SK-N-SH (cell line): Measurements from ENCODE around the gene SAPCD2. TPM values are rescaled to one million over a fixed set of nuclear protein-coding genes. Genes with fewer than 3 reads are reported as not detected.

Experiments used
- CTCF ChIA-PET: fragments of 300-600, 350-600 bp; formaldehyde crosslinking; extraction: SDS; loops from one replicate; lab custom pipeline; 2021; lab: Yijun Ruan, JAX
- POLR2A ChIA-PET: fragments of 350-600 bp; sonication (Branson Sonifier 250); formaldehyde crosslinking; extraction: SDS; loops from one replicate; lab custom pipeline; 2020; ENCODE audit warnings: antibody characterized with exemption, inconsistent platforms; lab: Yijun Ruan, JAX
- DNase-seq: peaks from one replicate; pipeline ENCODE4 v3.0.0; 2012
- H2AFZ ChIP-seq: fragments of 200-600 bp; sonication (generic); 2 replicates; pipeline ENCODE4 v1.8.1; 2016; ENCODE audit warnings: antibody characterized with exemption, mild to moderate bottlenecking, low read depth
- H3F3A ChIP-seq: fragments of 200-600 bp; sonication (generic); replicated peaks from 2 replicates; pipeline ENCODE3; 2016; ENCODE audit warnings: antibody characterized with exemption, mild to moderate bottlenecking; ENCODE audit not compliant: insufficient read depth
- H3K27ac ChIP-seq, 2 experiments: fragments of 200-500 bp in 1 of 2; fragments of 200-600 bp in 1 of 2; sonication (Bioruptor generic) in 1 of 2; sonication (generic), shearing (Covaris generic) in 1 of 2; 2 replicates each; pipeline versions ENCODE4 v1.5.1 to v1.6.1; 2014 to 2016; ENCODE audit warnings: low read depth in 2 of 2, inconsistent platforms in 1 of 2, low read length in 1 of 2, mild to moderate bottlenecking in 1 of 2, mixed read lengths in 1 of 2
- H3K27me3 ChIP-seq: fragments of 200-600 bp; sonication (generic), shearing (Covaris generic); 2 replicates; pipeline ENCODE4 v1.6.1; 2016; ENCODE audit warnings: mixed run types; ENCODE audit not compliant: insufficient read depth
- H3K36me3 ChIP-seq, 2 experiments: fragments of 200-500 bp in 1 of 2; fragments of 200-600 bp in 1 of 2; sonication (Bioruptor generic) in 1 of 2; sonication (generic) in 1 of 2; replicated peaks in 1 of 2; 2 replicates each; pipeline versions ENCODE3 to v1.5.1; 2014 to 2016; ENCODE audit warnings: low read length in 1 of 2, mild to moderate bottlenecking in 1 of 2; ENCODE audit not compliant: insufficient read depth in 2 of 2, control insufficient read depth in 1 of 2
- H3K4me1 ChIP-seq, 2 experiments: fragments of 200-500 bp in 1 of 2; fragments of 200-600 bp in 1 of 2; sonication (Bioruptor generic) in 1 of 2; sonication (generic), shearing (Covaris generic) in 1 of 2; 2 replicates each; pipeline versions ENCODE4 v1.5.1 to v1.6.1; 2014 to 2016; ENCODE audit warnings: low read depth in 1 of 2, low read length in 1 of 2, mixed run types in 1 of 2; ENCODE audit not compliant: insufficient read depth in 2 of 2, control insufficient read depth in 1 of 2
- H3K4me2 ChIP-seq: fragments of 200-600 bp; sonication (generic), shearing (Covaris generic); 2 replicates; pipeline ENCODE4 v1.6.1; 2017; ENCODE audit warnings: mixed run types
- H3K4me3 ChIP-seq, 2 experiments: fragments of 200-500 bp in 1 of 2; fragments of 200-600 bp in 1 of 2; sonication (Bioruptor generic) in 1 of 2; sonication (generic), shearing (Covaris generic) in 1 of 2; 2 replicates each; pipeline versions ENCODE4 v1.5.1 to v1.8.1; 2014 to 2016; ENCODE audit warnings: low read depth in 2 of 2, inconsistent platforms in 1 of 2, low read length in 1 of 2, mild to moderate bottlenecking in 1 of 2, mixed read lengths in 1 of 2, moderate library complexity in 1 of 2
- H3K79me2 ChIP-seq: fragments of 200-600 bp; sonication (generic); 2 replicates; pipeline ENCODE4 v1.8.1; 2017; ENCODE audit warnings: mild to moderate bottlenecking; ENCODE audit not compliant: insufficient read depth
- H3K9ac ChIP-seq: fragments of 200-600 bp; sonication (generic); 2 replicates; pipeline ENCODE4 v1.6.1; 2017; ENCODE audit warnings: mixed run types
- H3K9me2 ChIP-seq: fragments of 200-600 bp; sonication (generic); 2 replicates; pipeline ENCODE4 v1.6.1; 2017; ENCODE audit warnings: mixed run types
- H3K9me3 ChIP-seq: fragments of 200-600 bp; sonication (generic); 2 replicates; pipeline ENCODE4 v1.6.1; 2017; ENCODE audit warnings: mixed run types, mild to moderate bottlenecking, moderate library complexity
- H4K20me1 ChIP-seq: fragments of 200-600 bp; sonication (generic); 2 replicates; pipeline ENCODE4 v1.6.1; 2017; ENCODE audit warnings: mild to moderate bottlenecking, mixed run types; ENCODE audit not compliant: insufficient read depth
- CTCF ChIP-seq: fragments of 200-600 bp; sonication (generic); IDR thresholded peaks from 2 replicates; pipeline ENCODE4 v1.6.1; 2017; ENCODE audit warnings: antibody characterized with exemption, mild to moderate bottlenecking, moderate library complexity
- ELF1 ChIP-seq: IDR thresholded peaks from 2 replicates; pipeline ENCODE4 v1.4.0; 2012
- FOXJ3 ChIP-seq: sonication (generic); formaldehyde crosslinking; IDR thresholded peaks from 2 replicates; pipeline ENCODE4 v1.5.1; 2020; ENCODE audit warnings: mild to moderate bottlenecking, missing genetic modification reagents
- FOXM1 ChIP-seq: IDR thresholded peaks from 2 replicates; pipeline ENCODE4 v1.4.0; 2012; ENCODE audit warnings: low read depth, mild to moderate bottlenecking
- MEF2A ChIP-seq: IDR thresholded peaks from 2 replicates; pipeline ENCODE4 v1.4.0; 2012; ENCODE audit warnings: low read depth, borderline replicate concordance
- MXI1 ChIP-seq: IDR thresholded peaks from 2 replicates; pipeline ENCODE4 v1.6.1; 2012; ENCODE audit warnings: mild to moderate bottlenecking, low read depth, low read length, improper control_type of control experiment
- RCOR1 ChIP-seq: fragments of 150-350 bp; IDR thresholded peaks from 2 replicates; pipeline ENCODE4 v1.6.1; 2017; ENCODE audit warnings: antibody characterized with exemption, low read length
- RXRA ChIP-seq: IDR thresholded peaks from 2 replicates; pipeline ENCODE4 v1.4.0; 2012; ENCODE audit warnings: low read depth, mild to moderate bottlenecking, borderline replicate concordance
- USF1 ChIP-seq: IDR thresholded peaks from 2 replicates; pipeline ENCODE4 v1.4.0; 2012; ENCODE audit warnings: low read depth, borderline replicate concordance
- USF2 ChIP-seq: fragments of 150-350 bp; IDR thresholded peaks from 2 replicates; pipeline ENCODE4 v1.6.1; 2017; ENCODE audit warnings: antibody characterized with exemption, low read length, low read depth, borderline replicate concordance
- WGBS: methylation state at CpG from one replicate; pipeline ENCODE4 v1.1.6; 2017; ENCODE audit warnings: low lambda C conversion rate; 5-methylcytosine and 5-hydroxymethylcytosine counted together
- polyA plus RNA-seq, 3 experiments: library from polyadenylated mRNA; depleted of rRNA; stranded (reverse); fragments of >200 nt; gene quantifications; 2 replicates each; pipeline ENCODE4 v1.2.3, GENCODE V29; 2012

The SAPCD2 gene
- polyA plus RNA-seq, 1 of the 3 experiments (the other 2 are of a cell fraction) = 6.0 TPM

- ChIA-PET CTCF (interaction anchor here (0.9 to 1.3 kb wide), 6 partner anchors 24 to 264 kb away, joined by 3 to 6 read pairs (median 4); partner anchors contain the start of genes AJM1, NPDC1 and RNF224), POLR2A (interaction anchor here (0.6 kb wide), 1 partner anchor 14 kb away, joined by 3 read pairs; no protein-coding TSS in a partner anchor)
- Histone ChIP-seq H3K36me3 (peaks cover 25 to 80% of the 10 kb centered on the region in 2 experiments), H3K9me3 (no peaks in the 10 kb centered on the region), H3K27ac (no peak overlapping the region), H2AFZ (no peak overlapping the region), H4K20me1 (no peaks in the 10 kb centered on the region), H3K9me2 (no peaks in the 10 kb centered on the region), H3K79me2 (no peaks in the 10 kb centered on the region), H3K4me1 (no peaks in the 10 kb centered on the region), H3K27me3 (no peaks in the 10 kb centered on the region), H3K4me3 (no peak overlapping the region), H3F3A (peaks cover 9% of the 10 kb centered on the region), H3K9ac (no peak overlapping the region), H3K4me2 (no peak overlapping the region)
- TF ChIP-seq USF1 = no peak
- 94% methylated on average over 14 of the region's 31 CpGs for WGBS
- DNase-seq = no peak
Observed at GRCh38 chr9:137105814-137106661, 35.7 kb upstream of the SAPCD2 start.

- CTCF ChIA-PET = interaction anchor here (1.0 to 1.5 kb wide), 3 partner anchors 8 to 259 kb away, joined by 3 read pairs; no protein-coding TSS in a partner anchor
- Histone ChIP-seq H3K79me2 (no peaks in the 10 kb centered on the region), H3K9me2 (no peaks in the 10 kb centered on the region), H3K4me3 (no peak overlapping the region), H3K9me3 (no peaks in the 10 kb centered on the region), H3K4me1 (no peaks in the 10 kb centered on the region), H3K36me3 (peaks cover 38 to 68% of the 10 kb centered on the region in 2 experiments), H3K4me2 (no peak overlapping the region)
- no peak for DNase-seq
- TF ChIP-seq MXI1 = no peak
- TF ChIP-seq MEF2A = no peak
- no peak for TF ChIP-seq RXRA
- no peak for TF ChIP-seq CTCF
- no peak for TF ChIP-seq FOXJ3 (CRISPR knock-in tag)
- no peak for TF ChIP-seq USF2
- TF ChIP-seq FOXM1 = no peak
- TF ChIP-seq RCOR1 = no peak
- no peak for TF ChIP-seq ELF1
- TF ChIP-seq, all 33 proteins: peak for 0
- Histone ChIP-seq H3K27me3 (no peaks in the 10 kb centered on the region), H3F3A (peaks cover 11% of the 10 kb centered on the region), H4K20me1 (no peaks in the 10 kb centered on the region), H2AFZ (no peak overlapping the region), H3K9ac (no peak overlapping the region), H3K27ac (no peak overlapping the region)
- POLR2A ChIA-PET = no interaction called here
- 91% methylated on average over 37 of the region's 37 CpGs for WGBS
Observed at GRCh38 chr9:137103206-137103999, 33.0 kb upstream of the SAPCD2 start.
